Gastroesophageal sphincter (tissue), 4 donors: ENCODE data around the gene SLC7A11. TPM values are rescaled to one million over a fixed set of nuclear protein-coding genes. Genes with fewer than 3 reads are reported as not detected.
"Not testable (repeated sequence)": the region's sequence is repeated elsewhere in the genome, so short reads cannot be mapped to it uniquely, and the experiment has no call there.

Experiments
- ATAC-seq: fragments of 150-250 bp; one replicate; pipeline ENCODE4 v1.9.1; 2016; ENCODE audit warnings: mild to moderate bottlenecking, moderate library complexity
- H3K27ac ChIP-seq, 4 donors: fragments of 200-600 bp; sonication (generic) in 3 of 4; 1 replicate in 3 of 4; 2 replicates in 1 of 4; pipeline ENCODE4 v1.5.1; 2016 to 2019
- H3K27me3 ChIP-seq: fragments of 200-600 bp; sonication (generic); one replicate; pipeline ENCODE4 v1.5.1; 2019
- H3K36me3 ChIP-seq, 2 donors: fragments of 200-600 bp; sonication (generic); one replicate each; pipeline ENCODE4 v1.5.1; 2019; ENCODE audit warnings: control low read depth in 1 of 2
- H3K4me1 ChIP-seq, 3 donors: fragments of 200-600 bp; sonication (generic); 1 replicate in 2 of 3; 2 replicates in 1 of 3; pipeline ENCODE4 v1.5.1; 2016 to 2019; ENCODE audit warnings: control low read depth in 2 of 3
- H3K4me3 ChIP-seq, 2 donors: fragments of 200-600 bp; sonication (generic); one replicate each; pipeline ENCODE4 v1.5.1; 2019; ENCODE audit warnings: mild to moderate bottlenecking in 1 of 2, moderate library complexity in 1 of 2
- H3K9me3 ChIP-seq, 3 donors: fragments of 200-600 bp; sonication (generic); one replicate each; pipeline ENCODE4 v1.5.1; 2017 to 2019; ENCODE audit warnings: control low read depth in 2 of 3
- EP300 ChIP-seq: sonication (generic); formaldehyde crosslinking; IDR thresholded peaks from one replicate; pipeline ENCODE4 v1.6.1; 2017; ENCODE audit warnings: antibody characterized with exemption, mild to moderate bottlenecking
- POLR2A ChIP-seq, 2 donors: fragments of 450-650 bp; IDR thresholded peaks; one replicate each; pipeline ENCODE4 v1.6.1; 2017; ENCODE audit warnings: antibody characterized with exemption in 2 of 2, mild to moderate bottlenecking in 2 of 2, moderate library complexity in 1 of 2
- POLR2AphosphoS5 ChIP-seq: sonication (generic); formaldehyde crosslinking; IDR thresholded peaks from one replicate; pipeline ENCODE4 v1.6.1; 2017; ENCODE audit warnings: antibody characterized with exemption
- WGBS, 2 donors: methylation state at CpG; one replicate each; pipeline ENCODE4 v1.1.5; 2018; ENCODE audit warnings: low coverage in 1 of 2; 5-methylcytosine and 5-hydroxymethylcytosine counted together
- total RNA-seq, 4 donors: library from RNA; depleted of rRNA; stranded (reverse); fragments of >200 nt; gene quantifications; one replicate each; pipeline ENCODE4 v1.1.0, GENCODE V29; 2016
- TF ChIP-seq, protein P1 (sequence below), 4 experiments: fragments of 200-600 bp in 2 of 4; fragments of 450-650 bp in 2 of 4; sonication (generic) in 1 of 4; IDR thresholded peaks; one replicate each; pipeline ENCODE4 v1.5.1; 2017 to 2019; ENCODE audit warnings: antibody characterized with exemption in 4 of 4, mild to moderate bottlenecking in 2 of 4, moderate library complexity in 2 of 4

SLC7A11 gene
- total RNA-seq, 4 donors from 2014 or later, result 0.13 to 0.67 (median 0.33) TPM

GRCh38 chr4:138222046-138222445 is 20.1 kb downstream of the SLC7A11 start:
- peak; percentile 39 for ATAC-seq
- 6 to 9% methylated on average over 4 of the region's 4 CpGs for WGBS, 2 donors

DNA sequence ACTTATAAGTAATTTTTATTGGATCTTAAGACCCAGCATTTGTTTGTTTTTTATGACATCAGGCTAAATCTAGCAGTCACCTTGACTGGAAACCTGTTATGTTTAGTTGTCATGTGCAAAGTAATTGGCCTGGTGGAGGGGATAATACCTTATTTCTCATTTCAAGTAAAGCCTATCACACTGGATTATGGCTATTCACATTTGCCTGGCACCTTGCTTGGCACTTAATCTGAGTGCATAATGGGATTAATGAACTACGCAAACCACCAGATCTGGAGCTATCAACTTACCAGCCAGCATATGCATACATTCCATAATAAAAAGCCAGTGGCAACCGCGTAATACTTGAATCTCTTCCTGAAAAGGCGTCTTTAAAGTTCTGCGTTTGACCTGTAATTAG is 23.2 kb downstream of the SLC7A11 start:
- Histone ChIP-seq H3K36me3 (no peaks in the 10 kb centered on the region), H3K4me1 (peaks cover 0 to 16% (median 0%) of the 10 kb centered on the region in 3 donors), H3K9me3 (no peaks in the 10 kb centered on the region), H3K27ac (no peak overlapping the region), H3K4me3 (no peak overlapping the region), H3K27me3 (no peaks in the 10 kb centered on the region)
- TF ChIP-seq EP300, result no peak
- no peak for TF ChIP-seq POLR2AphosphoS5
- TF ChIP-seq, protein P1, sequence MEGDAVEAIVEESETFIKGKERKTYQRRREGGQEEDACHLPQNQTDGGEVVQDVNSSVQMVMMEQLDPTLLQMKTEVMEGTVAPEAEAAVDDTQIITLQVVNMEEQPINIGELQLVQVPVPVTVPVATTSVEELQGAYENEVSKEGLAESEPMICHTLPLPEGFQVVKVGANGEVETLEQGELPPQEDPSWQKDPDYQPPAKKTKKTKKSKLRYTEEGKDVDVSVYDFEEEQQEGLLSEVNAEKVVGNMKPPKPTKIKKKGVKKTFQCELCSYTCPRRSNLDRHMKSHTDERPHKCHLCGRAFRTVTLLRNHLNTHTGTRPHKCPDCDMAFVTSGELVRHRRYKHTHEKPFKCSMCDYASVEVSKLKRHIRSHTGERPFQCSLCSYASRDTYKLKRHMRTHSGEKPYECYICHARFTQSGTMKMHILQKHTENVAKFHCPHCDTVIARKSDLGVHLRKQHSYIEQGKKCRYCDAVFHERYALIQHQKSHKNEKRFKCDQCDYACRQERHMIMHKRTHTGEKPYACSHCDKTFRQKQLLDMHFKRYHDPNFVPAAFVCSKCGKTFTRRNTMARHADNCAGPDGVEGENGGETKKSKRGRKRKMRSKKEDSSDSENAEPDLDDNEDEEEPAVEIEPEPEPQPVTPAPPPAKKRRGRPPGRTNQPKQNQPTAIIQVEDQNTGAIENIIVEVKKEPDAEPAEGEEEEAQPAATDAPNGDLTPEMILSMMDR (IDR thresholded peaks at IDR 0.05), result no peak
- TF ChIP-seq POLR2A (IDR thresholded peaks at IDR 0.05), result no peak
- 79 to 80% methylated on average over 5 of the region's 5 CpGs for WGBS, 2 donors
- ATAC-seq, result no peak

More at GRCh38 chr4:138222046-138222445, 20.1 kb downstream of the SLC7A11 start:
- Histone ChIP-seq H3K4me1 (peaks cover 0 to 16% (median 0%) of the 10 kb centered on the region in 3 donors), H3K27me3 (no peaks in the 10 kb centered on the region), H3K9me3 (no peaks in the 10 kb centered on the region), H3K36me3 (no peaks in the 10 kb centered on the region), H3K4me3 (no peak overlapping the region), H3K27ac (peak overlapping the region in 3 of 4 donors; percentile 9 to 53 (median 36))
- TF ChIP-seq, protein P1 (IDR thresholded peaks at IDR 0.05), result peak in 2 of 4 experiments; percentile 11 to 30
- TF ChIP-seq POLR2A (IDR thresholded peaks at IDR 0.05), result no peak

DNA sequence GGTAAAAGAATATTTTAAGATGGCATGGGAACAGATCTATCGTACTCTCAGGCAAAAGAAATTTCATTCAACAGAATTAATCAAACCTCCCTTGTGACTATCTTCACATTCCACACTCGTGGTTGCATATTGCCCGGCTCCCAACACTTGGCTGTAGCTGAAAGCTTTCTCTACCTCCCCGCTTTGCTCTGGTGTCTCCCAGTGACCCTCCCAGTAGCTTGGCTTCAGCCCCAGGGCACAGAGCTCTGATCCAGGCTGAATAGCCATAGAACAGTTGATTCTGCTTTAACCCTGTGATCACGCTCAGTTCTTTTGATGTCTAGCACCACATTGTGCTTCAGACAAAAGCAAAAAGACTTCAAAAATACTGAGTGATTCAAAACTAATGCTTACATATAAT is 24.6 kb downstream of the SLC7A11 start:
- H3K9me3 ChIP-seq, result no peaks in the 10 kb centered on the region
- H3K27me3 ChIP-seq, result no peaks in the 10 kb centered on the region
- no peak overlapping the region for H3K27ac ChIP-seq
- peaks cover 0 to 8% (median 0%) of the 10 kb centered on the region in 3 donors for H3K4me1 ChIP-seq
- no peak for ATAC-seq
- TF ChIP-seq, protein P1 (IDR thresholded peaks at IDR 0.05), result no peak
- TF ChIP-seq POLR2AphosphoS5, result no peak
- no peak for TF ChIP-seq POLR2A (IDR thresholded peaks at IDR 0.05)
- TF ChIP-seq EP300, result no peak
- no peak overlapping the region for H3K4me3 ChIP-seq
- WGBS, 2 donors, result 81 to 87% methylated on average over 5 of the region's 5 CpGs
- no peaks in the 10 kb centered on the region for H3K36me3 ChIP-seq

DNA sequence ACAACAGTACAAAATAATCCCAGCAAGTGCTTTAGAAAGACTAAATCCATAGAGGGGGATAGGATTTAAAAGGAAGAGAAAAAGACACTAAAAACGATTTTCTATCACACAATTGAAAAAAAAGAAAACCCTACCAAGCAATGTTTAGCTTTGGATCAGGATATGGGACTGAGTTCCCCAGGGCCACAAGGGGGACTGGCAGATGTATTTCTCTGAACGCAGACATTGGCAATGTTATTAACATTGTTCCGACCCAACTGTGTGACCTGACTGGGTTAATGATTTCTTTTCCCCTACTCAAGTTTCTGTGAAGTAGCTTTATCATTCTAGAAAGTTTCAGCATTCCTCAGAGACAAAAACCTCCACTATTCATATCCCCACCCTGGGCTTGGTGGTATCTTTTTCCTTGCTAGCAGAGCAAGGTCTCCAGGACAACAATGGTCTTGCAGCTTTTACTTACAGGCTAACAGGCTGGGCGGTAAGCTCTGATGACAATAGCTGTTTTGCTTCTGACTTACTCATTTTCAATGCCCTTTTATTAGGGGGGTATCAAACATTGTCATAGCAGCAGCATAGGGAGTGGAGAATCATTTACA is 25.8 kb downstream of the SLC7A11 start:
- H3K4me1 ChIP-seq, result no peaks in the 10 kb centered on the region
- no peak overlapping the region for H3K27ac ChIP-seq
- no peaks in the 10 kb centered on the region for H3K27me3 ChIP-seq
- H3K4me3 ChIP-seq, result no peak overlapping the region
- no peaks in the 10 kb centered on the region for H3K36me3 ChIP-seq
- TF ChIP-seq, protein P1 (IDR thresholded peaks at IDR 0.05), result no peak
- ATAC-seq, result no peak
- no peaks in the 10 kb centered on the region for H3K9me3 ChIP-seq
- 63 to 76% methylated on average over 3 to 4 of the region's 4 CpGs for WGBS, 2 donors

DNA sequence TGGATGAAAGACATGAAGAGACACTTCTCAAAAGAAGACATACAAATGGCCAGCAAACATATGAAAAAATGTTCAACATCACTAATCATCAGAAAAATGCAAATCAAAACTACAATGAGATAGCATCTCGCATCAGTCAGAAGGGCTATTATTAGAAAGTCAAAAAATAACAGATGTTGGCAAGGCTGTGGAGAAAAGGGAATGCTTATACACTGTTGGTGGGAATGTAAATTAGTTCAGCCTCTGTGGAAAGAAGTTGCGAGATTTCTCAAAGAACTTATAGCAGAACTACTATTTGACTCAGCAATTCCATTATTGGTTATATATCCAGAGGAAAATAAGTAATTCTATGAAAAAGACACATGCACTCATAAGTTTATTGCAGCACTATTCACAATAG is 31.6 kb downstream of the SLC7A11 start:
- 49 to 50% methylated on average over 2 of the region's 2 CpGs for WGBS, 2 donors
- H3K4me1 ChIP-seq, H3K4me3 ChIP-seq, H3K27me3 ChIP-seq, H3K36me3 ChIP-seq, H3K9me3 ChIP-seq, H3K27ac ChIP-seq, ATAC-seq: not testable (repeated sequence)
